Lung (tissue), 12 donors: ENCODE measurements around the gene ATP6V0A4. TPM values are rescaled to one million over a fixed set of nuclear protein-coding genes. Genes with fewer than 3 reads are reported as not detected.

Experiments used
- ATAC-seq: fragments of 200-7000 bp; cut with Tn5 transposase; one replicate; pipeline ENCODE4 v1.9.1; 2020; ENCODE audit warnings: moderate number of reproducible peaks; ENCODE audit not compliant: insufficient read depth, low FRiP score
- DNase-seq, 3 donors: peaks; one replicate each; pipeline ENCODE4 v3.0.0-alpha.2; 2013 to 2017
- H3K27ac ChIP-seq, 2 donors: one replicate each; pipeline ENCODE4 v1.5.1; 2013; ENCODE audit warnings: mild to moderate bottlenecking in 2 of 2, moderate library complexity in 2 of 2, control low read depth in 1 of 2, inconsistent platforms in 1 of 2, low read depth in 1 of 2, low read length in 1 of 2
- H3K27me3 ChIP-seq, 3 donors: one replicate each; pipeline ENCODE4 v1.5.1; 2013; ENCODE audit warnings: low read length in 2 of 3; ENCODE audit not compliant: control insufficient read depth in 3 of 3, insufficient read depth in 3 of 3
- H3K36me3 ChIP-seq, 4 donors: one replicate each; pipeline ENCODE4 v1.5.1; 2013; ENCODE audit warnings: low read length in 4 of 4, mild to moderate bottlenecking in 1 of 4, moderate library complexity in 1 of 4; ENCODE audit not compliant: control insufficient read depth in 4 of 4, insufficient read depth in 4 of 4
- H3K4me1 ChIP-seq, 5 donors: one replicate each; pipeline ENCODE4 v1.5.1; 2013; ENCODE audit warnings: low read length in 5 of 5, mild to moderate bottlenecking in 2 of 5, moderate library complexity in 1 of 5; ENCODE audit not compliant: control insufficient read depth in 5 of 5, insufficient read depth in 5 of 5
- H3K4me3 ChIP-seq: one replicate; pipeline ENCODE4 v1.5.1; 2013; ENCODE audit warnings: mild to moderate bottlenecking, control low read depth, moderate library complexity
- H3K9ac ChIP-seq, 2 donors: one replicate each; pipeline ENCODE4 v1.5.1; 2013; ENCODE audit warnings: low read length in 2 of 2, control low read depth in 1 of 2; ENCODE audit not compliant: insufficient read depth in 1 of 2
- H3K9me3 ChIP-seq, 4 donors: one replicate each; pipeline ENCODE4 v1.5.1; 2013; ENCODE audit warnings: low read length in 3 of 4, mild to moderate bottlenecking in 1 of 4, moderate library complexity in 1 of 4; ENCODE audit not compliant: control insufficient read depth in 4 of 4, insufficient read depth in 3 of 4
- WGBS, 2 donors: extraction: QIAGEN DNeasy Blood & Tissue Kit; methylation state at CpG; one replicate each; pipeline ENCODE4 v1.1.7; 2013; 5-methylcytosine and 5-hydroxymethylcytosine counted together
- polyA plus RNA-seq, 2 donors: library from polyadenylated mRNA; stranded (reverse); fragments of 200-250 nt; gene quantifications; one replicate each; pipeline ENCODE4 v1.2.1, GENCODE V29; 2013
- total RNA-seq, 2 donors: library from RNA; depleted of rRNA in 1 of 2; stranded (reverse); fragments of >200 nt in 1 of 2; gene quantifications; one replicate each; pipeline ENCODE4 v1.2.1, GENCODE V29; 2014 to 2021
- TF ChIP-seq, protein P1 (sequence below): IDR thresholded peaks from 2 replicates; pipeline ENCODE4 v1.5.1; 2012; ENCODE audit warnings: mild to moderate bottlenecking; ENCODE audit errors: control extremely low read depth, extremely low read depth
- donor health status: control.
- donor health status: control.
- donor health status: Bipolar disorder and iron deficiency.
- donor health status: healthy.
- donor health status: DM: yes; HTN: yes; CAD: no.

The ATP6V0A4 gene
- total and polyA plus RNA-seq, 4 donors: 0.22 to 1.6 (median 1.2) TPM

GRCh38 chr7:138821912-138822311, 23.9 kb upstream of the ATP6V0A4 start:
- Histone ChIP-seq H3K27ac (no peak overlapping the region), H3K36me3 (no peaks in the 10 kb centered on the region), H3K4me3 (no peak overlapping the region), H3K4me1 (no peaks in the 10 kb centered on the region), H3K27me3 (no peaks in the 10 kb centered on the region), H3K9ac (no peak overlapping the region), H3K9me3 (peaks cover 0 to 5% (median 0%) of the 10 kb centered on the region in 4 donors)
- TF ChIP-seq, protein P1, sequence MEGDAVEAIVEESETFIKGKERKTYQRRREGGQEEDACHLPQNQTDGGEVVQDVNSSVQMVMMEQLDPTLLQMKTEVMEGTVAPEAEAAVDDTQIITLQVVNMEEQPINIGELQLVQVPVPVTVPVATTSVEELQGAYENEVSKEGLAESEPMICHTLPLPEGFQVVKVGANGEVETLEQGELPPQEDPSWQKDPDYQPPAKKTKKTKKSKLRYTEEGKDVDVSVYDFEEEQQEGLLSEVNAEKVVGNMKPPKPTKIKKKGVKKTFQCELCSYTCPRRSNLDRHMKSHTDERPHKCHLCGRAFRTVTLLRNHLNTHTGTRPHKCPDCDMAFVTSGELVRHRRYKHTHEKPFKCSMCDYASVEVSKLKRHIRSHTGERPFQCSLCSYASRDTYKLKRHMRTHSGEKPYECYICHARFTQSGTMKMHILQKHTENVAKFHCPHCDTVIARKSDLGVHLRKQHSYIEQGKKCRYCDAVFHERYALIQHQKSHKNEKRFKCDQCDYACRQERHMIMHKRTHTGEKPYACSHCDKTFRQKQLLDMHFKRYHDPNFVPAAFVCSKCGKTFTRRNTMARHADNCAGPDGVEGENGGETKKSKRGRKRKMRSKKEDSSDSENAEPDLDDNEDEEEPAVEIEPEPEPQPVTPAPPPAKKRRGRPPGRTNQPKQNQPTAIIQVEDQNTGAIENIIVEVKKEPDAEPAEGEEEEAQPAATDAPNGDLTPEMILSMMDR: no peak
- ATAC-seq (no peak), DNase-seq (no peak)
- WGBS, 2 donors: 93 to 97% methylated on average over 7 of the region's 7 CpGs

DNA sequence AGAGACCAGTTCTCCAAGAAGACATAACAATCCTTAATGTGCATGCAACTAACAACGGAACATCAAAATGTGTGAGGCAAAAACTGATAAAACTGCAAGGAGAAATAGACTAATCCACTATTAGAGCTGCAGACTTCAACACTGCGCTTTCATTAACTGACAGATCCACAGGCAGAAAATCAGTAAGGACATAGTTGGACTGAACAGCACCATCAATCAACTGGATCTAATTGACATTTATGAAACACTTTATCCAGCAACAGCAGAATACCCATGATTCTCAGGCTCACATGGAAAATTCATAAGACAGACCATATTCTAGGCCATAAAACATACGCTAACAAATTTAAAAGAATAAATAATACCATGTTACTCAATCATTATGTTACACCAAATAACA, 21.6 kb upstream of the ATP6V0A4 start:
- no peak overlapping the region for H3K9ac ChIP-seq
- no peaks in the 10 kb centered on the region for H3K9me3 ChIP-seq
- H3K4me1 ChIP-seq: no peaks in the 10 kb centered on the region
- TF ChIP-seq, protein P1: no peak
- H3K27me3 ChIP-seq: no peaks in the 10 kb centered on the region
- DNase-seq (no peak), ATAC-seq (no peak)
- WGBS, 2 donors: 78 to 96% methylated on average over 3 of the region's 3 CpGs
- H3K36me3 ChIP-seq: no peaks in the 10 kb centered on the region
- H3K4me3 ChIP-seq: no peak overlapping the region
- no peak overlapping the region for H3K27ac ChIP-seq

- no peaks in the 10 kb centered on the region for H3K36me3 ChIP-seq
- 88 to 94% methylated on average over 1 of the region's 1 CpG for WGBS, 2 donors
- TF ChIP-seq, protein P1: no peak
- ATAC-seq (no peak), DNase-seq (no peak)
- no peaks in the 10 kb centered on the region for H3K9me3 ChIP-seq
- H3K27ac ChIP-seq: no peak overlapping the region
- no peak overlapping the region for H3K9ac ChIP-seq
- H3K27me3 ChIP-seq: no peaks in the 10 kb centered on the region
- no peak overlapping the region for H3K4me3 ChIP-seq
- no peaks in the 10 kb centered on the region for H3K4me1 ChIP-seq
These were observed 18.7 kb upstream of the ATP6V0A4 start for GRCh38 chr7:138816650-138817049.

- TF ChIP-seq, protein P1: no peak
- H3K9me3 ChIP-seq: no peaks in the 10 kb centered on the region
- no peak overlapping the region for H3K9ac ChIP-seq
- 91 to 97% methylated on average over 1 of the region's 1 CpG for WGBS, 2 donors
- H3K27ac ChIP-seq: no peak overlapping the region
- no peaks in the 10 kb centered on the region for H3K27me3 ChIP-seq
- no peak overlapping the region for H3K4me3 ChIP-seq
- no peaks in the 10 kb centered on the region for H3K36me3 ChIP-seq
- DNase-seq (no peak), ATAC-seq (no peak)
- H3K4me1 ChIP-seq: no peaks in the 10 kb centered on the region
These were observed 16.9 kb upstream of the ATP6V0A4 start for GRCh38 chr7:138814816-138815332.
